NCI-H82 treated with DMSO at 0.1 percent for 48 hours (cell line): ENCODE results near the gene C2orf78.

Experiments
- DNase-seq: peaks from one replicate; lab custom pipeline; 2025; ENCODE audit not compliant: unreplicated experiment; lab: John Stamatoyannopoulos, UW

The C2orf78 gene

GRCh38 chr2:73837847-73838585 is 54.0 kb downstream of the C2orf78 start:
- peak; percentile 19 for DNase-seq

DNA sequence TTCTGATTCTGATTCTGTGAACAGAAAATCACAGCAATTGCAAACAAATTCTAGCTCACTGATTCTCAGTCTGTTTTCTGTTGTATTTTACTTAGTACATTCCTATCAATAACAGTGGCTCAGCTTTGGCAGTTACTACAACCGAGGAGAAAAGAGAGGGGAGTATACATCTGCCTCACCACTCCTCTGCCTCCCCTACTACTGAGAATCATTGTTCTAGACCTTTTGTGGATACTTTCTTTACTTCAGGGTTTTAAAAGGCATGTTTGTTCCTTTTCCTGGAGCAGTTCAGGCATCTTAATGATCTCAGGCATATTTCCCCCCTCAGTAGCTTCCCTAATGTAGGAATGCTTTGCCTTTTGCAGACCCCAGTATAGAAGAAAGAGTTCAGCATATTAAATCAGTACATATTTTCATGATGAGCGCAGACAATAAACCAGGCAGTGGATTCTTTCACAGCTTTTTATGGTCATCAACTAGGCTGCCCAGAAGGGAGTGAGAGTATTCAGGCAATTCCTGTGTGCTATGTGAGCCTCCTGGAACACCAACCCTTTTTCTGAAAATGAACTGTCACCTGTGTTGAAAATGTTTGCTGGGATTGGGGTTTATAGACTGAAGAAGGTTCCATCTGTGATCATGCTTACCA is 55.0 kb downstream of the C2orf78 start:
- DNase-seq: no peak

DNA sequence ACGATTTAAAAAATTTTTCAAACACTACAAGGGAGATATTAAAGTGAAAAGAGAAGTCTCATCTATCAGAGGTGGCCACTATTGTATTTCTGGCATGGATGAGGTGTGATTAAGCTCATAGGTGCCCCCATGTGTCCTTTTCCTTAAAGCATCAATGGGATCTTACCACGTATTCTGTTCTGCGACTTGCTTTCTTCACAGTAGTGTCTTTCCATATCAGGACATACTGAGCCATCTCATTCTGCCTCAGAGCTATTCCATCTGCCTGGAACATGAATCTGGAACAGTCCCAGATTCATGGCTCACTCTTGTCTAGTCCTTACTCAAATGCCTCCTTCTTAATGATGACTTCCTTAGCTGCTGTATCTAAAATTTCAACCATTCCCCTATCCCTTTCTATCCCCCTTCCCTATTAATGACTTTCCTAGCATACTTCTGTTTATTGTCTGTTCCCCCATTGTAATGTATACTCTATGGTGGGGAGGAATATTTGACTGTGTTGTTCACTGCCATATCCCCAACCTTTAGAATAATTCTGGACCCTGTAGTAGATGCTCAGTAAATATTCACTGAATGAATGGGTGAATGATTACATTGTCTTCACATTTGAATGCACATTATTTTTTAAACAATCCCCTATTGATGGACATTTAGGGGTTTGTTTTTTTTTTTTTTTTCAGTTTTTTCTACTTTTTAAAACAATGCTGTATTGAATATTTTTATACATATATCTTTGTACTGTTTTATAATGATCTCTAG is 55.8 kb downstream of the C2orf78 start:
- no peak for DNase-seq

GRCh38 chr2:73841912-73842738 is 58.1 kb downstream of the C2orf78 start:
- DNase-seq: no peak

DNA sequence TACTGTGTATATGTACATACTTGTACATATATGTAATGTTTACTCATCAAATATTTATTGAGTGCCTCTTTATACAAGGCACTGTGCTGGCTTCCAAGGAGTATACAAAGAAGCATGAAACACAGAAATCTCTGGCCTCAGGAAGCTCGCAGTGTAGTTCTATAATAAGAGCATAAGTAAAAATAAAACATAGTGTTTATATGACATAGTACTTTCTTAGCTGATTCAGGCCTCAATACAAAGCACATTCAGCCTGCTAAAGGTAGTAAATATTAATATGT is 58.7 kb downstream of the C2orf78 start:
- no peak for DNase-seq

DNA sequence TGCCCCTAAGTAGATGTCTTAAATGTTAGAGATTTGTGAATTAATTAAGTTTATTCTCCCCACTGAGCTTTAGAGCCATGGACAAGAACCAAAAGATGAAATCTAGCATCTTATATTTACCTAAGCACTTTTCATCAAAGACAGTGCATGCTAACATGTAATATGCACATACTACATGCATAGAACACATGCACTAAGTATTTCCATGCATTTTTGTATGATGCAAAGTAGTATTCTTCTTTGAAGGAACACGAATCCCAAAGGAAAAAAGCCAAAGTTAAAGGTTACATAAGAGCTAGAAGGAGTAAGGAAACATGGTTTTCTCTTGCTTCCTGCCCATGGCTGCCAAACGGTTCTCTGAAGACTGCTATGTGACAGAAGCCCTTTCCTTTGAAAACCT is 60.1 kb downstream of the C2orf78 start:
- DNase-seq: no peak

- DNase-seq: no peak
Observed at GRCh38 chr2:73850009-73850408, 66.0 kb downstream of the C2orf78 start.

- DNase-seq: no peak
Observed at GRCh38 chr2:73851274-73851673, 67.3 kb downstream of the C2orf78 start.

GRCh38 chr2:73852020-73852419 is 68.0 kb downstream of the C2orf78 start:
- no peak for DNase-seq

- no peak for DNase-seq
Observed at GRCh38 chr2:73855526-73855925, 71.5 kb downstream of the C2orf78 start.

- no peak for DNase-seq
Observed at GRCh38 chr2:73856214-73856613, 72.2 kb downstream of the C2orf78 start.

GRCh38 chr2:73859721-73860586 is 76.0 kb downstream of the C2orf78 start:
- no peak for DNase-seq

DNA sequence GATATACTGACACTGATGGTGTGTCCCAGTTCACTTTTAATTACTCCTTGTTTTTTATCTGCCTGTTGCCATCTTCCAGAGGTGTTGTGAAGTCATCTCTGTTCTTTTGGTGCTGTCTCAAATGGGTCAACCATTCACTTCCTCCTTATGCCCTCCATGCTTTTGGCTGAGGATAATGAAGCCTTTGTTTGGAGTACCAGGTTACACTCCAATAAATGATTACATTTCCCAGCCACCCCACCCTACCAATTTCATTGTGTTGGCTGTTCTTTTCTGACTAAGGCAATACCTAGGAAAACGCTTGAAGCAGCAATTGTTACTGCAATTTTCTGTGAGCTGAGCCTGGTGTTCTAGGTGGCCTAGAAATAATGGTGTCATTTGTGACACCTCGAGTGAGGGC is 79.0 kb downstream of the C2orf78 start:
- no peak for DNase-seq
